ENCODE data around the gene THOP1. TPM values are rescaled to one million over a fixed set of nuclear protein-coding genes. Genes with fewer than 3 reads are reported as not detected.

The THOP1 gene
- total and polyA plus RNA-seq, 8 donors = 37.6 to 65.3 (median 46.1) TPM

DNA sequence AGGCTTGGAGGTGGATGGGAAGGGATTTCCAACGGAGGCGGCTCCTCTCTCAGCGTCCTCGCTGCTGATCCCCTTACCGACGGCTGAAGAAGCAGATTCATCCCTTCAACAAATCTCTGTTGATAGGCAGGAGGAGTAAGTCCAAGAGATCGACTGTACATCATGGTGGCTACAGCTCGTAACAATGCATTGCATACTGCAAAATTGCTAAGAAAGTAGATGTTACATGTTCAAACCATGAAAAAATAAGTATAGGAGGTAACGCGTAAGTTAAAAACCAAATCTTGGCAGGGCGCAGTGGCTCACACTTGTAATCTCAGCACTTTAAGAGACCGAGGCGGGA is 45.0 kb upstream of the THOP1 start:
- no peak for ATAC-seq
- peak overlapping the region in 1 of 2 donors; percentile 63 for H3K4me3 ChIP-seq
- peaks cover 0 to 20% of the 10 kb centered on the region in 2 donors for H3K36me3 ChIP-seq
- H3K9me3 ChIP-seq = peaks cover 0 to 2% of the 10 kb centered on the region in 2 donors
- H3K4me1 ChIP-seq = peaks cover 5 to 30% of the 10 kb centered on the region in 2 donors
- DNase-seq = no peak
- H3K27ac ChIP-seq = no peak overlapping the region
- intact Hi-C loops (cut with DNase I) = loop anchor here (5.0 to 10.0 kb wide), 2 partner anchors 85 to 93 kb away; no protein-coding TSS in a partner anchor
- TF ChIP-seq, protein P1, sequence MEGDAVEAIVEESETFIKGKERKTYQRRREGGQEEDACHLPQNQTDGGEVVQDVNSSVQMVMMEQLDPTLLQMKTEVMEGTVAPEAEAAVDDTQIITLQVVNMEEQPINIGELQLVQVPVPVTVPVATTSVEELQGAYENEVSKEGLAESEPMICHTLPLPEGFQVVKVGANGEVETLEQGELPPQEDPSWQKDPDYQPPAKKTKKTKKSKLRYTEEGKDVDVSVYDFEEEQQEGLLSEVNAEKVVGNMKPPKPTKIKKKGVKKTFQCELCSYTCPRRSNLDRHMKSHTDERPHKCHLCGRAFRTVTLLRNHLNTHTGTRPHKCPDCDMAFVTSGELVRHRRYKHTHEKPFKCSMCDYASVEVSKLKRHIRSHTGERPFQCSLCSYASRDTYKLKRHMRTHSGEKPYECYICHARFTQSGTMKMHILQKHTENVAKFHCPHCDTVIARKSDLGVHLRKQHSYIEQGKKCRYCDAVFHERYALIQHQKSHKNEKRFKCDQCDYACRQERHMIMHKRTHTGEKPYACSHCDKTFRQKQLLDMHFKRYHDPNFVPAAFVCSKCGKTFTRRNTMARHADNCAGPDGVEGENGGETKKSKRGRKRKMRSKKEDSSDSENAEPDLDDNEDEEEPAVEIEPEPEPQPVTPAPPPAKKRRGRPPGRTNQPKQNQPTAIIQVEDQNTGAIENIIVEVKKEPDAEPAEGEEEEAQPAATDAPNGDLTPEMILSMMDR (IDR thresholded peaks at IDR 0.05) = no peak
- peaks cover 0 to 40% of the 10 kb centered on the region in 2 donors for H3K27me3 ChIP-seq

DNA sequence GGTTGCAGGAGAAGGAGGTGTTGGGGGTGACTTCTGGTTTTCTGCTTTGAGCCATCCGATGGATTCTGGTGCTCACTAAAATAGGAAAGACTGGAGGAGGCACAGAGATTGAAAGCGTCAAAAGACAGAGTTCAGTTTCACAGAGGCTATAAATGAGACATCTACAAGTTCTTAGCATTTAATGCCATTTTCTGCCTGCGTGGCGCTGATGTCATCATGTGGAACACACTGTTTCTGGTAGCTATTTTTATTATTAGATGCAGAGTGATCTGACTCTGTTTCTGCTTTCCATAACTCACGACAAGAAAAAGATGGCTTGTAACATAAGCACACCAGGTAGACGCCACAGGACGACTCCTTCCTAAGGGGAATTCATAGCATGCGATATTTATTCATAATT is 42.2 kb upstream of the THOP1 start:
- DNase-seq = no peak
- H3K4me3 ChIP-seq = no peak overlapping the region
- no peak overlapping the region for H3K27ac ChIP-seq
- peaks cover 0 to 40% of the 10 kb centered on the region in 2 donors for H3K27me3 ChIP-seq
- peaks cover 5 to 18% of the 10 kb centered on the region in 2 donors for H3K4me1 ChIP-seq
- ATAC-seq = no peak
- TF ChIP-seq, protein P1 (IDR thresholded peaks at IDR 0.05) = no peak
- no peaks in the 10 kb centered on the region for H3K9me3 ChIP-seq
- intact Hi-C loops (cut with DNase I) = loop anchor here (5.0 to 10.0 kb wide), 2 partner anchors 88 to 96 kb away; no protein-coding TSS in a partner anchor
- no peaks in the 10 kb centered on the region for H3K36me3 ChIP-seq

DNA sequence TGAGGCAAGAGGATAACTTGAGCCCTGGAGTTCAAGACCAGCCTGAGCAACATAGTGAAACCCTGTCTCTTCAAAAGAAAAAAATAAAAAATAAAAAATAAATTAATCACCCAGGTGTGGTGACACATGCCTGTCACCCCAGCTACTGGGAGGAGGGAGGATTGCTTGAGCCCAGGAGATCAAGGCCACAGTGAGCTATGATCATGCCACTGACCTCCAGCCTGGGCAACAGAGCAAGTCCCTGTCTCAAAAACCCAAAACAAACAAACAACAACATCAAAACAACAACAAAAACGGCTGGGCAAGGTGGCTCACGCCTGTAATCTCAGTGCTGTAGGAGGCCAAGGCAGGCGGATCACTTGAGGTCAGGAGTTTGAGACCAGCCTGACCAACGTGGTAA is 41.2 kb upstream of the THOP1 start:
- Histone ChIP-seq H3K4me3 (no peak overlapping the region), H3K36me3 (no peaks in the 10 kb centered on the region), H3K27ac (no peak overlapping the region), H3K9me3 (no peaks in the 10 kb centered on the region), H3K4me1 (peaks cover 1 to 11% of the 10 kb centered on the region in 2 donors), H3K27me3 (peaks cover 0 to 40% of the 10 kb centered on the region in 2 donors)
- intact Hi-C loops (cut with DNase I) = loop anchor here (5.0 to 10.0 kb wide), 2 partner anchors 89 to 97 kb away; no protein-coding TSS in a partner anchor
- ATAC-seq (no peak), DNase-seq (no peak)
- TF ChIP-seq, protein P1 (IDR thresholded peaks at IDR 0.05) = no peak

DNA sequence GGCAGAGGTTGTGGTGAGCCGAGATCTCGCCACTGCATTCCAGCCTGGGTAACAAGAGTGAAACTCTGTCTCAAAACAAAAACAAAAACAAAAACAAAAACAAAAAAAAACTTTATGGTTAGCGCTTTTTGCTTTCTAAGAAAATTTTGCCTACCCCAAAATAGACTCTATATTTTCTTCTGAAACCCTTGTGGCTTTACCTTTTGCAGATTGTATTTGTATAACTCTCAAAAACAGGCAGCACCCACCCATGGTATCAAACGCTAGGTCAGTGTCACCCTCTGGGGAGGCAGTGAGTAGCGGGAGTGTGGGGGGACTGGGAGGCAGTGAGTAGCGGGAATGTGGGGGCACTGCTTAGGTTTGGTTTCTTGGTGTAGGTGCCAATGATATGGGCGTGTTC is 38.0 kb upstream of the THOP1 start:
- TF ChIP-seq, protein P1 (IDR thresholded peaks at IDR 0.05) = no peak
- Histone ChIP-seq H3K27ac (no peak overlapping the region), H3K4me1 (peaks cover 0 to 7% of the 10 kb centered on the region in 2 donors), H3K27me3 (peaks cover 0 to 21% of the 10 kb centered on the region in 2 donors), H3K9me3 (no peaks in the 10 kb centered on the region), H3K4me3 (no peak overlapping the region), H3K36me3 (no peaks in the 10 kb centered on the region)
- ATAC-seq (no peak), DNase-seq (no peak)
- intact Hi-C loops (cut with DNase I) = loop anchor here in 1 of 2 donors (10.0 kb wide), 1 partner anchor 93 kb away; no protein-coding TSS in a partner anchor

DNA sequence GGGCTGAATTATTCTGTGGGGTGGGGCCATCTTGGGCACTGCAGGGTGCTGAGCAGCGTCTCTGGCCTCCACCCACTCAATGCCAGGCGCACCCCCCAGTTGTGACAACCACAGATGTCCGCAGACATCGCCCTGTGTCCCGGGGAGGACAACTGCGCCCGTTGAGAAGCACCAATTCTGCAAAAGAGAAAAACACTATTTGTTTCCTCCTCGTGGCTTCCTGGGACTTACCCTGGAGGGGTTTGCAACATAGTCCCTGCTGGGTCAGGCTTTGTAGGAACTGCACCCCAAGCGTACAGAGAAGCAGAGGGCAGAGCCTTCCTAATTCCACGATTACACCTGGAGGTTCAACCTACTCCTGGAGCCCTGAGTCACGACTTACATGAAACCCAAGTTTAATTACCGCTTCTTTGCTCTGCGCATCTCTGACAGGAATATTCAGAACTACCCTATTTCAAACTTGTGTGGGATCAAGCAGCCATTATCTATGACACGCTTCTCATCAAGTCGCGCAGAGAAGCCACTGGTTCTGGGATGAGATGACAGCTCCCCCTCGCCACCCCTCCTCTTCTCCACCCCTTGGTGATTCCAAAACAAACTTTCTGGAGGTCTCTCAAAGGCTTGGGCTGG is 34.4 kb upstream of the THOP1 start:
- ATAC-seq (no peak), DNase-seq (no peak)
- Histone ChIP-seq H3K9me3 (no peaks in the 10 kb centered on the region), H3K27ac (no peak overlapping the region), H3K36me3 (peaks cover 0 to 31% of the 10 kb centered on the region in 2 donors), H3K4me3 (no peak overlapping the region), H3K4me1 (peaks cover 0 to 7% of the 10 kb centered on the region in 2 donors), H3K27me3 (no peaks in the 10 kb centered on the region)
- intact Hi-C loops (cut with DNase I) = no loop called here
- TF ChIP-seq, protein P1 (IDR thresholded peaks at IDR 0.05) = no peak
